ENCODE measurements around the gene ST6GALNAC1. TPM values are rescaled to one million over a fixed set of nuclear protein-coding genes. Genes with fewer than 3 reads are reported as not detected.

The ST6GALNAC1 gene
- total and polyA plus RNA-seq, 2 of the 8 experiments (the other 6 are each of a cell fraction or from before 2014, with no cell fraction given), result not detected

DNA sequence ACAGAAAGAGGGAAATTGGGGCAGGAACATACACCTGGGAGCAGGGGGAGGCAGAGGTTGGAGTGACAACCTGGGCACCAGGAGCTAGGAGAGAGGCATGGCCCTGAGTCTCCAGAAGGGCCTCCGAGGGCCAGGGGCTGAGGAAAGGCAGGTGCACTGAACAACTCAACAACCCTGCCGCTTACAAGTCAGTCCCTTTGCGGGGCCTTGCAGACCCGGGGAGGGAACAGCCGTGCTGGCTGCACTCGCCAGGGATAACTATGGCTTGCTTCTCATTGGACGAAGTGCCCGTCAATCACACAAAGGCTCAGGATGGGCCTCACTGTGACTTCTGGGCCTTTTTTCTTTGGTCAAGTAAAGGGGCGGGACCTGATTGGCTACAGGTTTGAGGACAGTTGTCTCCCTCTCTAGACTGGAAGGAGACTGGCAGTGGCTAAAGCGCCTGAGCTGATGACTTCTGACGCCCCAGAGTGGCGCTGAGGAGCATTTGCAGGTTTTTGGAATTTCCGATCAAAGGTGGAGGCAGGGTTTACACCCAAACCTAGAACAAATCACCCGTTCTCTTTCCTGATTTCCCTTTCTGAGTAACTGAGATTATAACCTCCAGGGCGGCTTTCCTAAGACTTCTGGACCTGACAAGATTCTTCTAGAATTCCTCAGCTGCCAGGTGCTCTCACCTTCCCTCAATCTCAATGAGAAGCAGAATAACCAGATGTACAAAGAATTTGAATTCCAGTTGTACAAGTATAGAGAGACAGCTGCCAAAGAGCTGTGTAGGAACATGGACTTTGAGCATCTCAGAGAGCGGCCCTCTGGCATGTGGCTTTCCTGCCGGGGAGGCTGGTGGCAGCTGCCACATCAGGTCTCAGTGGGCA lies 30.3 kb downstream of the ST6GALNAC1 start:
- peak overlapping the region; percentile 47 for H2BK120ac ChIP-seq (replicated peaks; ENCODE audit: low read depth, low read length)
- H2BK5ac ChIP-seq (ENCODE audit: low read depth, low read length), result peak overlapping the region; percentile 44; the same call in 1 of the 2 replicates
- H3K27ac ChIP-seq (ENCODE audit: low read depth, low read length), result no peak overlapping the region
- H3K79me1 ChIP-seq (ENCODE audit: low read depth, low read length), result no peaks in the 10 kb centered on the region
- H4K5ac ChIP-seq (ENCODE audit: insufficient read length, low read depth, low read length), result no peak overlapping the region
- peak overlapping the region; percentile 32; the same call in 1 of the 2 replicates for H3K18ac ChIP-seq (ENCODE audit: extremely low read depth, low read length)
- no peaks in the 10 kb centered on the region; a peak in 1 of 8 replicates for H3K36me3 ChIP-seq (ENCODE audit: control insufficient read depth in 2 of 4, insufficient read depth in 4 of 4, low read length in 3 of 4)
- H2AK5ac ChIP-seq (ENCODE audit: low read depth, low read length), result no peak overlapping the region
- 54% methylated on average over 17 of the region's 17 CpGs; no CpG with 5 or more reads in 1 of the 2 experiments for WGBS, 2 experiments (ENCODE audit: extremely low coverage in 1 of 2, insufficient coverage in 1 of 2, insufficient read length in 1 of 2, insufficient replicate concordance in 2 of 2, low coverage in 1 of 2, low lambda C conversion rate in 2 of 2, missing lambda C conversion rate in 1 of 2)
- no peak overlapping the region for H3K4me2 ChIP-seq (ENCODE audit: insufficient read depth in 1 of 2, low read depth in 2 of 2, low read length in 2 of 2)
- H2BK15ac ChIP-seq (ENCODE audit: low read length), result no peak overlapping the region
- H3K14ac ChIP-seq (ENCODE audit: insufficient read length), result no peak overlapping the region
- H3K23ac ChIP-seq (ENCODE audit: insufficient read length), result no peak overlapping the region
- H4K8ac ChIP-seq (ENCODE audit: extremely low read depth, insufficient read depth, low read length), result no peak overlapping the region
- no peak overlapping the region for H2BK20ac ChIP-seq (ENCODE audit: low read length)
- H3K4ac ChIP-seq (replicated peaks; ENCODE audit: insufficient read length, low read depth, low read length), result no peak overlapping the region
- H2AFZ ChIP-seq (ENCODE audit: low read length), result peak overlapping the region; percentile 55; the same call in 1 of the 2 replicates
- H4K91ac ChIP-seq (replicated peaks; ENCODE audit: insufficient read length, low read length), result no peak overlapping the region
- peaks cover 11 to 17% of the 10 kb centered on the region in 2 experiments for H3K9me3 ChIP-seq (ENCODE audit: insufficient read depth in 2 of 2, low read depth in 1 of 2, low read length in 1 of 2)
- ChIA-PET CTCF (ENCODE audit: partially characterized antibody) (interaction anchor here (0.6 to 5.1 kb wide), 24 partner anchors 10 to 159 kb away, joined by 3 to 35 read pairs (median 4); partner anchors contain the start of gene PRCD), POLR2A (ENCODE audit: partially characterized antibody) (interaction anchor here (1.4 to 1.6 kb wide), 2 partner anchors 12 to 46 kb away, joined by 4 to 5 read pairs; no protein-coding TSS in a partner anchor)
- H3K56ac ChIP-seq (replicated peaks; ENCODE audit: insufficient read length, low read depth, low read length), result no peak overlapping the region
- DNase-seq (ENCODE audit: low read depth in 1 of 2, low spot score in 2 of 2) (peak; percentile 51 to 80), FAIRE-seq (no peak)
- H3K9ac ChIP-seq (replicated peaks in 1 of 4; ENCODE audit: extremely low read depth in 1 of 4, low read depth in 3 of 4, low read length in 3 of 4), result no peak overlapping the region
- no peak overlapping the region; the same call in 1 of the 2 replicates for H2BK12ac ChIP-seq (ENCODE audit: low read depth, low read length)
- H3K4me1 ChIP-seq (replicated peaks in 1 of 4; ENCODE audit: control insufficient read depth in 3 of 4, insufficient read depth in 4 of 4, low read length in 3 of 4), result peaks cover 0 to 4% (median 1%) of the 10 kb centered on the region in 4 experiments; a peak in 3 of 7 replicates
- H3K27me3 ChIP-seq (replicated peaks in 1 of 4; ENCODE audit: control insufficient read depth in 3 of 4, extremely low read depth in 1 of 4, insufficient read depth in 3 of 4, low read length in 3 of 4), result no peaks in the 10 kb centered on the region
- no peaks in the 10 kb centered on the region for H4K20me1 ChIP-seq (replicated peaks in 1 of 2; ENCODE audit: control insufficient read depth in 1 of 2, insufficient read depth in 2 of 2, low read length in 2 of 2)
- H3K4me3 ChIP-seq (ENCODE audit: extremely low read depth in 1 of 4, insufficient read depth in 2 of 4, low read depth in 3 of 4, low read length in 4 of 4), result no peak overlapping the region
- H3K79me2 ChIP-seq (ENCODE audit: control insufficient read depth in 1 of 2, insufficient read depth in 2 of 2, low read length in 2 of 2), result no peaks in the 10 kb centered on the region
- no peaks in the 10 kb centered on the region for H3K23me2 ChIP-seq (ENCODE audit: low read depth, low read length)
- no peak for TF ChIP-seq POLR2A (IDR thresholded peaks at IDR 0.05; ENCODE audit: control extremely low read depth in 1 of 2, low read depth in 2 of 2, low read length in 2 of 2)
- TF ChIP-seq YY1 (IDR thresholded peaks at IDR 0.05; ENCODE audit: low read depth, low read length), result no peak
- TF ChIP-seq CHD2 (IDR thresholded peaks at IDR 0.05; ENCODE audit: low read length), result peak; percentile 60; the same call in 1 of the 2 replicates
- no peak for TF ChIP-seq JUN (IDR thresholded peaks at IDR 0.05; ENCODE audit: low read depth, low read length)
- TF ChIP-seq EP300 (IDR thresholded peaks at IDR 0.05; ENCODE audit: borderline replicate concordance in 1 of 2, low read depth in 2 of 2, low read length in 2 of 2), result no peak
- TF ChIP-seq, protein P1, sequence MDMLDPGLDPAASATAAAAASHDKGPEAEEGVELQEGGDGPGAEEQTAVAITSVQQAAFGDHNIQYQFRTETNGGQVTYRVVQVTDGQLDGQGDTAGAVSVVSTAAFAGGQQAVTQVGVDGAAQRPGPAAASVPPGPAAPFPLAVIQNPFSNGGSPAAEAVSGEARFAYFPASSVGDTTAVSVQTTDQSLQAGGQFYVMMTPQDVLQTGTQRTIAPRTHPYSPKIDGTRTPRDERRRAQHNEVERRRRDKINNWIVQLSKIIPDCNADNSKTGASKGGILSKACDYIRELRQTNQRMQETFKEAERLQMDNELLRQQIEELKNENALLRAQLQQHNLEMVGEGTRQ (IDR thresholded peaks at IDR 0.05; ENCODE audit: low read length), result no peak
- TF ChIP-seq GTF2F1 (IDR thresholded peaks at IDR 0.05; ENCODE audit: borderline replicate concordance, low read depth, low read length), result no peak
- no peak for TF ChIP-seq KDM5A (IDR thresholded peaks at IDR 0.05; ENCODE audit: low read length)
- no peak for TF ChIP-seq ASH2L (IDR thresholded peaks at IDR 0.05; ENCODE audit: low read length)
- no peak for TF ChIP-seq TAF7 (optimal IDR thresholded peaks at IDR 0.05; ENCODE audit: borderline replicate concordance, low read depth, low read length)
- TF ChIP-seq TCF12 (IDR thresholded peaks at IDR 0.05; ENCODE audit: low read depth, low read length), result no peak
